ENCODE results near the gene GRIK1.

- TF ChIP-seq CTCF (optimal IDR thresholded peaks at IDR 0.05 in 1 of 3, IDR thresholded peaks at IDR 0.05 in 1 of 3, conservative IDR thresholded peaks at IDR 0.05 in 1 of 3; ENCODE audit: extremely low read depth in 1 of 3, insufficient read depth in 2 of 3, low read length in 3 of 3) (no peak), EZH2 (IDR thresholded peaks at IDR 0.05; ENCODE audit: low read length) (no peak)
Measured at GRCh38 chr21:29654855-29655254, 284.9 kb downstream of the GRIK1 start.

All from keratinocyte (primary cell).